A549 (cell line): Measurements from ENCODE around the gene MX2. TPM values are rescaled to one million over a fixed set of nuclear protein-coding genes. Genes with fewer than 3 reads are reported as not detected.
A peak's percentile ranks its signal among the peaks of the same experiment; 100 is the strongest.

Experiments
- ATAC-seq, 2 experiments: fragments of 200-7000 bp in 1 of 2; fragments of >200 bp in 1 of 2; cut with Nextera tagmentation in 1 of 2; cut with Tn5 transposase in 1 of 2; 3 replicates each; pipeline versions ENCODE4 v1.8.0 to v1.9.1; 2018 to 2020; ENCODE audit warnings: mild to moderate bottlenecking in 1 of 2, moderate library complexity in 1 of 2
- CTCF ChIA-PET: fragments of 300-600 bp; sonication (Branson Sonifier 250); formaldehyde crosslinking; extraction: SDS; loops from one replicate; lab custom pipeline; 2021; ENCODE audit warnings: antibody characterized with exemption, inconsistent platforms; lab: Yijun Ruan, JAX
- POLR2A ChIA-PET: fragments of 350-600 bp; formaldehyde crosslinking; extraction: SDS; loops from one replicate; lab custom pipeline; 2021; ENCODE audit warnings: antibody characterized with exemption, inconsistent platforms; lab: Yijun Ruan, JAX
- DNase-seq, 2 experiments: peaks; one replicate each; pipeline versions ENCODE4 v3.0.0 to v3.0.0-alpha.2; 2011 to 2016; ENCODE audit warnings: low read depth in 1 of 2, low spot score in 1 of 2
- FAIRE-seq: peaks from 2 replicates; lab custom pipeline; 2011; peaks lifted over from hg19 to GRCh38; lab: Jason Lieb, UNC
- H3K27ac ChIP-seq, 2 experiments: fragments of >200 bp; sonication (Bioruptor Twin); formaldehyde crosslinking; 3 replicates each; pipeline ENCODE4 v1.5.1; 2016 to 2017
- H3K4me1 ChIP-seq: fragments of >200 bp; sonication (Bioruptor Twin); formaldehyde crosslinking; 3 replicates; pipeline ENCODE4 v1.6.1; 2016
- H3K4me2 ChIP-seq: fragments of >200 bp; sonication (Bioruptor Twin); formaldehyde crosslinking; 3 replicates; pipeline ENCODE4 v1.6.1; 2016
- H3K4me3 ChIP-seq: fragments of >200 bp; sonication (Bioruptor Twin); formaldehyde crosslinking; 3 replicates; pipeline ENCODE4 v1.5.1; 2016
- H3K9me3 ChIP-seq: fragments of >200 bp; sonication (Bioruptor Twin); formaldehyde crosslinking; 3 replicates; pipeline ENCODE4 v1.6.1; 2016
- BHLHE40 ChIP-seq: IDR thresholded peaks from 2 replicates; pipeline ENCODE4 v1.6.1; 2012; ENCODE audit warnings: low read depth, low read length, inconsistent platforms
- CHD4 ChIP-seq: fragments of 200-600 bp; sonication (generic); IDR thresholded peaks from 2 replicates; pipeline ENCODE4 v1.6.1; 2016; ENCODE audit warnings: antibody characterized with exemption, mild to moderate bottlenecking, borderline replicate concordance
- EHF ChIP-seq: fragments of 250-450 bp; sonication (Bioruptor Pico); IDR thresholded peaks from 2 replicates; pipeline ENCODE4 v1.5.0; 2020; ENCODE audit warnings: mild to moderate bottlenecking
- EHMT2 ChIP-seq: fragments of 200-600 bp; sonication (generic); IDR thresholded peaks from 2 replicates; pipeline ENCODE4 v1.6.1; 2016; ENCODE audit warnings: antibody characterized with exemption, low read depth, mild to moderate bottlenecking, moderate library complexity
- ESRRA ChIP-seq: fragments of 150-350 bp; IDR thresholded peaks from 2 replicates; pipeline ENCODE4 v1.6.1; 2014; ENCODE audit warnings: mild to moderate bottlenecking, low read length, borderline replicate concordance
- FOXS1 ChIP-seq: fragments of 250-450 bp; sonication (Bioruptor Pico); IDR thresholded peaks from 2 replicates; pipeline ENCODE4 v1.5.0; 2020; ENCODE audit warnings: mild to moderate bottlenecking, moderate library complexity
- HDAC2 ChIP-seq: fragments of 200-600 bp; sonication (generic); IDR thresholded peaks from 2 replicates; pipeline ENCODE4 v1.6.1; 2016
- HOXB13 ChIP-seq: fragments of 250-450 bp; sonication (Bioruptor Pico); IDR thresholded peaks from 2 replicates; pipeline ENCODE4 v1.5.0; 2020; ENCODE audit warnings: low read depth, mild to moderate bottlenecking, moderate library complexity
- KDM5A ChIP-seq: fragments of 200-600 bp; sonication (generic); IDR thresholded peaks from 2 replicates; pipeline ENCODE4 v1.6.1; 2016; ENCODE audit warnings: antibody characterized with exemption, mild to moderate bottlenecking
- MAFK ChIP-seq: fragments of 450-650 bp; IDR thresholded peaks from 2 replicates; pipeline ENCODE4 v1.6.1; 2014; ENCODE audit not compliant: partially characterized antibody
- MYC ChIP-seq: IDR thresholded peaks from 2 replicates; pipeline ENCODE4 v1.6.1; 2012; ENCODE audit warnings: mild to moderate bottlenecking, inconsistent platforms, low read length, improper control_type of control experiment, borderline replicate concordance
- NPAS2 ChIP-seq: fragments of 250-450 bp; sonication (Bioruptor Pico); IDR thresholded peaks from 2 replicates; pipeline ENCODE4 v1.8.0; 2022; ENCODE audit warnings: mild to moderate bottlenecking, moderate library complexity, borderline replicate concordance
- NR3C1 ChIP-seq: fragments of >200 bp; sonication (Bioruptor Twin); formaldehyde crosslinking; IDR thresholded peaks from 3 replicates; pipeline ENCODE4 v1.6.1; 2017
- POLR2AphosphoS2 ChIP-seq: conservative IDR thresholded peaks from 2 replicates; pipeline ENCODE4 v1.6.1; 2012; ENCODE audit warnings: low read length, improper control_type of control experiment, inconsistent platforms
- RCOR1 ChIP-seq: fragments of 150-350 bp; IDR thresholded peaks from 2 replicates; pipeline ENCODE4 v1.6.1; 2014; ENCODE audit warnings: antibody characterized with exemption, low read length, low read depth
- RFX5 ChIP-seq: fragments of 450-650 bp; IDR thresholded peaks from 2 replicates; pipeline ENCODE4 v1.7.1; 2014; ENCODE audit warnings: antibody characterized with exemption, mild to moderate bottlenecking, moderate library complexity
- RNF2 ChIP-seq: fragments of 200-600 bp; sonication (generic); IDR thresholded peaks from 2 replicates; pipeline ENCODE4 v1.6.1; 2016; ENCODE audit warnings: low read depth, mild to moderate bottlenecking, antibody characterized with exemption, moderate library complexity, borderline replicate concordance
- TP53 ChIP-seq: fragments of 250-450 bp; sonication (Bioruptor Pico); IDR thresholded peaks from 2 replicates; pipeline ENCODE4 v1.5.0; 2021; ENCODE audit warnings: mild to moderate bottlenecking, moderate library complexity
- ZNF302 ChIP-seq: fragments of 250-450 bp; sonication (Bioruptor Pico); IDR thresholded peaks from 2 replicates; pipeline ENCODE4 v1.9.0; 2021; ENCODE audit warnings: inconsistent platforms, mild to moderate bottlenecking, moderate library complexity
- ZSCAN20 ChIP-seq: fragments of 250-450 bp; sonication (Bioruptor Pico); IDR thresholded peaks from 2 replicates; pipeline ENCODE4 v1.8.0; 2022; ENCODE audit warnings: mild to moderate bottlenecking, moderate library complexity
- WGBS: methylation state at CpG from one replicate; pipeline ENCODE4 v1.1.6; 2017; ENCODE audit errors: missing lambda C conversion rate; 5-methylcytosine and 5-hydroxymethylcytosine counted together
- polyA plus RNA-seq, 4 experiments: library from polyadenylated mRNA; depleted of rRNA in 3 of 4; stranded (reverse); fragments of >200 nt; fragmentation: RNase III in 1 of 4; extraction: RNeasy Plus Mini Kit Qiagen cat#74134 plus additional on column Dnase treatment in 1 of 4; gene quantifications; 2 replicates in 3 of 4; 3 replicates in 1 of 4; pipeline ENCODE4 v1.2.3, GENCODE V29; 2011 to 2017
- TF ChIP-seq, protein P1 (sequence below): fragments of >200 bp; sonication (Bioruptor Twin); formaldehyde crosslinking; IDR thresholded peaks from 2 replicates; pipeline ENCODE4 v1.6.1; 2016
- TF ChIP-seq, protein P2 (sequence below): fragments of 450-650 bp; IDR thresholded peaks from 2 replicates; pipeline ENCODE4 v1.6.1; 2014; ENCODE audit warnings: antibody characterized with exemption
- TF ChIP-seq, protein P3 (sequence below): fragments of 250-450 bp; sonication (Bioruptor Pico); IDR thresholded peaks from 2 replicates; pipeline ENCODE4 v1.5.0; 2021; ENCODE audit warnings: mild to moderate bottlenecking, moderate library complexity, borderline replicate concordance
- TF ChIP-seq, protein P4 (sequence below): IDR thresholded peaks from 2 replicates; pipeline ENCODE4 v1.6.1; 2012
- TF ChIP-seq, protein P5 (sequence below): fragments of 150-350 bp; IDR thresholded peaks from 2 replicates; pipeline ENCODE4 v1.6.1; 2014; ENCODE audit warnings: low read depth, mild to moderate bottlenecking, low read length

Gene MX2
- polyA plus RNA-seq, 2 of the 4 experiments (the other 2 are of a cell fraction), result not detected

DNA sequence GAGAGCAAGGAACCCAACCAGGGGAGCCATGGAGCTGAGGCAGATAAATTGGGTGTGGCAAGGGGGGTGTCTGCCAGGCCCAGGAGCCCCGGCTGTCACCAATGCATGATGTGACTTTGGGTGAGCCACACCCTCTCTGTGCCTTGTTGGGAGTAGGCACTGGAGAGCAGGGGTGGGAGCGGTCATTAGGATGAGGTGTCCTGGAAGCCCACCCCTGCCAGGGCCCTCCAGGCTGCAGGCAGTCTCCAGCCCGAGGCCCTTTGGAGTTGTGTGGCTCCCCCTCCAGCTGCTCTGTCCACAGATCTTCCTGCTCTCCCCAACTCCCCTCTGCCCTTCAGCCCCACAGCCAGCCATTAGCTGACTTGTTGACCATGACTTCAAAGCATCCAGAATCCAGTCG, 11.4 kb downstream of the MX2 start:
- FAIRE-seq (no peak), ATAC-seq (no peak), DNase-seq (no peak)
- no peak overlapping the region for H3K27ac ChIP-seq
- no peak overlapping the region for H3K4me2 ChIP-seq
- ChIA-PET POLR2A (interaction anchor here (0.7 kb wide), 1 partner anchor 247 kb away, joined by 6 read pairs; no protein-coding TSS in a partner anchor), CTCF (interaction anchor here (1.2 to 2.0 kb wide), 2 partner anchors 90 to 443 kb away, joined by 3 to 9 read pairs; no protein-coding TSS in a partner anchor)
- TF ChIP-seq, protein P1, sequence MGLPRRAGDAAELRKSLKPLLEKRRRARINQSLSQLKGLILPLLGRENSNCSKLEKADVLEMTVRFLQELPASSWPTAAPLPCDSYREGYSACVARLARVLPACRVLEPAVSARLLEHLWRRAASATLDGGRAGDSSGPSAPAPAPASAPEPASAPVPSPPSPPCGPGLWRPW, result no peak
- TF ChIP-seq TP53 (CRISPR knock-in tag), result no peak
- TF ChIP-seq KDM5A, result no peak
- no peak for TF ChIP-seq NPAS2 (CRISPR knock-in tag)
- no peak for TF ChIP-seq BHLHE40
- no peak for TF ChIP-seq ZSCAN20
- TF ChIP-seq, protein P2, sequence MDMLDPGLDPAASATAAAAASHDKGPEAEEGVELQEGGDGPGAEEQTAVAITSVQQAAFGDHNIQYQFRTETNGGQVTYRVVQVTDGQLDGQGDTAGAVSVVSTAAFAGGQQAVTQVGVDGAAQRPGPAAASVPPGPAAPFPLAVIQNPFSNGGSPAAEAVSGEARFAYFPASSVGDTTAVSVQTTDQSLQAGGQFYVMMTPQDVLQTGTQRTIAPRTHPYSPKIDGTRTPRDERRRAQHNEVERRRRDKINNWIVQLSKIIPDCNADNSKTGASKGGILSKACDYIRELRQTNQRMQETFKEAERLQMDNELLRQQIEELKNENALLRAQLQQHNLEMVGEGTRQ, result no peak
- TF ChIP-seq HDAC2, result no peak
- no peak for TF ChIP-seq CHD4
- TF ChIP-seq NR3C1, result no peak
- TF ChIP-seq RFX5, result no peak
- TF ChIP-seq MYC, result no peak
- no peaks in the 10 kb centered on the region for H3K9me3 ChIP-seq
- WGBS, result 13% methylated on average over 3 of the region's 4 CpGs
- H3K4me1 ChIP-seq, result no peaks in the 10 kb centered on the region
- H3K4me3 ChIP-seq, result no peak overlapping the region

DNA sequence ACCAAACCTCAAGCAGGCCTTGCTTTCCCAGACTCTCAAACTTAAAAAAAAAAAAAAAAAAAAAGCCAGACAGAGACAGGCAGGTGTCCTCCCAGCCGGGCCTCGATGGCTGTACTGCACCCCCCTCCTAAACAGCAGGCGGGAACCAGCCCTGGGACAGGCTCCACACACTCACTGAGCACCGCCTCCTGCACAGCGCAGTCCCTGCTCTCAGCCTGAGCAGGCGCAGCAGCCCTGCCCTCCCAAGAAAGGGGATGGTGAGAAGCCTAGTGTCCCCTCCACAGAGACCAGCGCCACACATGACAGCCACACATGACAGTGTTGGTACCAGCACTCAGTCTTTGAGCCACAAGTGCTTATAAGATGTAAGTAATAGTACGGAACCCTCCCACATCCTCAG, 11.9 kb downstream of the MX2 start:
- ChIA-PET CTCF (interaction anchor here (2.0 kb wide), 1 partner anchor 90 kb away, joined by 9 read pairs; no protein-coding TSS in a partner anchor), POLR2A (interaction anchor here (0.7 kb wide), 1 partner anchor 247 kb away, joined by 6 read pairs; no protein-coding TSS in a partner anchor)
- no peak for FAIRE-seq
- no peak overlapping the region for H3K4me2 ChIP-seq
- no peaks in the 10 kb centered on the region for H3K4me1 ChIP-seq
- TF ChIP-seq ZNF302 (CRISPR knock-in tag), result no peak
- ATAC-seq, result no peak
- no peak overlapping the region for H3K4me3 ChIP-seq
- no peaks in the 10 kb centered on the region for H3K9me3 ChIP-seq
- 55% methylated on average over 5 of the region's 8 CpGs for WGBS
- no peak for DNase-seq
- H3K27ac ChIP-seq, result no peak overlapping the region

DNA sequence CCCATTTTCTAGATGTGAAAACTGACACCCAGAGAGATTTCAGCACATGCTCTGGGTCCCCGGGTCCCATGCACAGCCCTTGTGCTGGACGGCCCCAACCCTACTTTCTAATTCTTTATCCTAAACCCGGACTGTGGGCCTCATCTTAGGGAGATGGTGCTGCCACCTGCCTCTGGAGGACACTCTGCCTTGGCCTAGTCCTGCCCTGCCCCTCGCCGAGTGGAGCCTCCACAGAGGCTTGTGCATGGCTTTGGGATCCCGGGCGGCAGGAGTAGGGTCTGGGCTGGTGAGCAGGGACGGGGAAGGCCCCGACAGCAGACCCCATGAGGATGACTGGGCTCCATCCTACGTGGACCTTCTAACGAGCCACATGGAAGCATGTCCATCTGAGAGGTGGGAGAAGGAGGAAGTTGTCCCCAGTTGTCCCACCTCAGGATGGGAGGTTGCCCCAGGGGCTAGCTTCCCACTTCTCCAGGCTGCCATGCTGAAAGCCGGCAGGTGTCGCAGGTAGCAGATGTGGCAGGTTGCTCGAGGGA, 12.4 kb downstream of the MX2 start:
- ATAC-seq (peak in 1 of 2 experiments; percentile 66; a peak in 3 of 6 replicates), FAIRE-seq (no peak), DNase-seq (no peak)
- Histone ChIP-seq H3K4me1 (no peaks in the 10 kb centered on the region), H3K27ac (no peak overlapping the region), H3K4me2 (no peak overlapping the region), H3K9me3 (no peaks in the 10 kb centered on the region), H3K4me3 (no peak overlapping the region)
- no peak for TF ChIP-seq EHF
- no peak for TF ChIP-seq CHD4
- no peak for TF ChIP-seq RCOR1
- TF ChIP-seq, protein P2, result no peak
- TF ChIP-seq POLR2AphosphoS2, result no peak
- TF ChIP-seq, protein P3, sequence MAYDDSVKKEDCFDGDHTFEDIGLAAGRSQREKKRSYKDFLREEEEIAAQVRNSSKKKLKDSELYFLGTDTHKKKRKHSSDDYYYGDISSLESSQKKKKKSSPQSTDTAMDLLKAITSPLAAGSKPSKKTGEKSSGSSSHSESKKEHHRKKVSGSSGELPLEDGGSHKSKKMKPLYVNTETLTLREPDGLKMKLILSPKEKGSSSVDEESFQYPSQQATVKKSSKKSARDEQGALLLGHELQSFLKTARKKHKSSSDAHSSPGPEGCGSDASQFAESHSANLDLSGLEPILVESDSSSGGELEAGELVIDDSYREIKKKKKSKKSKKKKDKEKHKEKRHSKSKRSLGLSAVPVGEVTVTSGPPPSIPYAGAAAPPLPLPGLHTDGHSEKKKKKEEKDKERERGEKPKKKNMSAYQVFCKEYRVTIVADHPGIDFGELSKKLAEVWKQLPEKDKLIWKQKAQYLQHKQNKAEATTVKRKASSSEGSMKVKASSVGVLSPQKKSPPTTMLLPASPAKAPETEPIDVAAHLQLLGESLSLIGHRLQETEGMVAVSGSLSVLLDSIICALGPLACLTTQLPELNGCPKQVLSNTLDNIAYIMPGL, result no peak
- TF ChIP-seq, protein P4, sequence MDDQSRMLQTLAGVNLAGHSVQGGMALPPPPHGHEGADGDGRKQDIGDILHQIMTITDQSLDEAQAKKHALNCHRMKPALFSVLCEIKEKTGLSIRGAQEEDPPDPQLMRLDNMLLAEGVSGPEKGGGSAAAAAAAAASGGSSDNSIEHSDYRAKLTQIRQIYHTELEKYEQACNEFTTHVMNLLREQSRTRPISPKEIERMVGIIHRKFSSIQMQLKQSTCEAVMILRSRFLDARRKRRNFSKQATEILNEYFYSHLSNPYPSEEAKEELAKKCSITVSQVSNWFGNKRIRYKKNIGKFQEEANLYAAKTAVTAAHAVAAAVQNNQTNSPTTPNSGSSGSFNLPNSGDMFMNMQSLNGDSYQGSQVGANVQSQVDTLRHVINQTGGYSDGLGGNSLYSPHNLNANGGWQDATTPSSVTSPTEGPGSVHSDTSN, result no peak
- TF ChIP-seq ESRRA, result no peak
- TF ChIP-seq, protein P5, sequence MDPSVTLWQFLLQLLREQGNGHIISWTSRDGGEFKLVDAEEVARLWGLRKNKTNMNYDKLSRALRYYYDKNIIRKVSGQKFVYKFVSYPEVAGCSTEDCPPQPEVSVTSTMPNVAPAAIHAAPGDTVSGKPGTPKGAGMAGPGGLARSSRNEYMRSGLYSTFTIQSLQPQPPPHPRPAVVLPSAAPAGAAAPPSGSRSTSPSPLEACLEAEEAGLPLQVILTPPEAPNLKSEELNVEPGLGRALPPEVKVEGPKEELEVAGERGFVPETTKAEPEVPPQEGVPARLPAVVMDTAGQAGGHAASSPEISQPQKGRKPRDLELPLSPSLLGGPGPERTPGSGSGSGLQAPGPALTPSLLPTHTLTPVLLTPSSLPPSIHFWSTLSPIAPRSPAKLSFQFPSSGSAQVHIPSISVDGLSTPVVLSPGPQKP, result no peak
- TF ChIP-seq TP53 (CRISPR knock-in tag), result no peak
- no peak for TF ChIP-seq HDAC2
- no peak for TF ChIP-seq MAFK
- no peak for TF ChIP-seq FOXS1 (CRISPR knock-in tag)
- TF ChIP-seq HOXB13 (CRISPR knock-in tag), result no peak
- TF ChIP-seq BHLHE40, result no peak
- TF ChIP-seq EHMT2, result no peak
- TF ChIP-seq RNF2, result no peak
- ChIA-PET CTCF (interaction anchor here (2.0 kb wide), 1 partner anchor 91 kb away, joined by 9 read pairs; no protein-coding TSS in a partner anchor), POLR2A (no interaction called here)
- WGBS, result 66% methylated on average over 7 of the region's 14 CpGs
